Fibroblast of the aortic adventitia (primary cell): ENCODE data around the gene CDX2. TPM values are rescaled to one million over a fixed set of nuclear protein-coding genes. Genes with fewer than 3 reads are reported as not detected.

ENCODE experiments used
- DNase-seq: peaks from one replicate; pipeline ENCODE4 v3.0.0-alpha.2; 2010; ENCODE audit warnings: low read depth
- H3K4me3 ChIP-seq: 2 replicates; pipeline ENCODE4 v1.5.1; 2011; ENCODE audit warnings: low read depth, mild to moderate bottlenecking, control low read depth, low read length, moderate library complexity
- small RNA-seq: library from RNA; depleted of rRNA; stranded (forward); fragments of <200 nt; gene quantifications from one replicate; pipeline ENCODE3, GENCODE V24; 2012
- total RNA-seq: library from RNA; depleted of rRNA; stranded (reverse); fragments of >200 nt; gene quantifications from 2 replicates; pipeline ENCODE4 v1.2.3, GENCODE V29; 2012; ENCODE audit warnings: low replicate concordance
- TF ChIP-seq, protein P1 (sequence below): IDR thresholded peaks from 2 replicates; pipeline ENCODE4 v1.5.1; 2011; ENCODE audit warnings: mild to moderate bottlenecking, low read length, control low read depth, inconsistent platforms; ENCODE audit not compliant: insufficient read depth

Gene CDX2
- total RNA-seq, 1 donor = not detected

- TF ChIP-seq, protein P1, sequence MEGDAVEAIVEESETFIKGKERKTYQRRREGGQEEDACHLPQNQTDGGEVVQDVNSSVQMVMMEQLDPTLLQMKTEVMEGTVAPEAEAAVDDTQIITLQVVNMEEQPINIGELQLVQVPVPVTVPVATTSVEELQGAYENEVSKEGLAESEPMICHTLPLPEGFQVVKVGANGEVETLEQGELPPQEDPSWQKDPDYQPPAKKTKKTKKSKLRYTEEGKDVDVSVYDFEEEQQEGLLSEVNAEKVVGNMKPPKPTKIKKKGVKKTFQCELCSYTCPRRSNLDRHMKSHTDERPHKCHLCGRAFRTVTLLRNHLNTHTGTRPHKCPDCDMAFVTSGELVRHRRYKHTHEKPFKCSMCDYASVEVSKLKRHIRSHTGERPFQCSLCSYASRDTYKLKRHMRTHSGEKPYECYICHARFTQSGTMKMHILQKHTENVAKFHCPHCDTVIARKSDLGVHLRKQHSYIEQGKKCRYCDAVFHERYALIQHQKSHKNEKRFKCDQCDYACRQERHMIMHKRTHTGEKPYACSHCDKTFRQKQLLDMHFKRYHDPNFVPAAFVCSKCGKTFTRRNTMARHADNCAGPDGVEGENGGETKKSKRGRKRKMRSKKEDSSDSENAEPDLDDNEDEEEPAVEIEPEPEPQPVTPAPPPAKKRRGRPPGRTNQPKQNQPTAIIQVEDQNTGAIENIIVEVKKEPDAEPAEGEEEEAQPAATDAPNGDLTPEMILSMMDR = no peak
- no peak for DNase-seq
- H3K4me3 ChIP-seq = no peak overlapping the region
Measured at GRCh38 chr13:27915301-27916207, 53.6 kb downstream of the CDX2 start.

DNA sequence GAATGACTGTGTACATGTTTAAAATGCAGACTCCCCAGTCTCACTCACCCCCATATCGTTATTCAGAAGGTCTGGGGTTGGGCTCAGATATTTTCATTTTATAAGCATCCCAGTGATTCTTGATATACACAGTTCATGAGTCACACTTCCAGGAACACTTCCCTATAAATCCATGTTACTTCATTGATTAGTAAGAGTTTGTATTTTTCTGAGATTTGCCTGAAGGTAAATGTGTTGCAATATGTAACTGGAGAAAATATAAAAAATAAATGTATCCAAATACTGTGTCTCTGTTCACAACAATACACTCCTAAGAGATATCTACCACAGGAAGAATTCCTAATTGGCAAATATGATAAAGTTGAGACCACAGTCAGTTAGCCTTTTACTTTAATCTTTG lies 56.0 kb downstream of the CDX2 start:
- TF ChIP-seq, protein P1 = no peak
- H3K4me3 ChIP-seq = no peak overlapping the region
- DNase-seq = no peak

- no peak overlapping the region for H3K4me3 ChIP-seq
- no peak for DNase-seq
- TF ChIP-seq, protein P1 = no peak
Measured at GRCh38 chr13:27911521-27911920, 57.6 kb downstream of the CDX2 start.

Small RNAs within 50 kb of the gene (small RNA-seq; reads per million reads assigned to genes)
- gene ATP5F1EP2 = not detected
- gene RN7SL272P = not detected

Other genes starting within 250 kb of the CDX2 start
- gene GSX1, start 176.8 kb downstream of the CDX2 start, total RNA-seq = not detected in 2 replicates
- not detected in 2 replicates for gene PDX1, start 49.3 kb downstream of the CDX2 start, total RNA-seq
- gene URAD, start 19.4 kb upstream of the CDX2 start, total RNA-seq = not detected in 2 replicates
- gene FLT3, start 131.3 kb upstream of the CDX2 start, total RNA-seq = not detected in 2 replicates
- 19.4 and 22.8 TPM in 2 replicates for gene PAN3, start 169.2 kb upstream of the CDX2 start, total RNA-seq